ENCODE measurements around the gene CD81. TPM values are rescaled to one million over a fixed set of nuclear protein-coding genes. Genes with fewer than 3 reads are reported as not detected.
A peak's percentile ranks its signal among the peaks of the same experiment; 100 is the strongest.

Gene CD81
- total and polyA plus RNA-seq, 7 donors, result 75.9 to 155 (median 112) TPM

GRCh38 chr11:2342557-2342956, 34.6 kb upstream of the CD81 start:
- intact Hi-C loops (cut with DNase I), result no loop called here
- H3K36me3 ChIP-seq (ENCODE audit: insufficient read depth in 1 of 2, low read depth in 1 of 2), result no peaks in the 10 kb centered on the region
- ATAC-seq (no peak), DNase-seq (no peak)
- H3K4me1 ChIP-seq, result no peaks in the 10 kb centered on the region
- no peaks in the 10 kb centered on the region for H3K27me3 ChIP-seq (ENCODE audit: insufficient read depth in 3 of 3, low read length in 2 of 3)
- WGBS, 3 donors, result 89 to 91% (median 90%) methylated on average over 3 of the region's 3 CpGs
- H3K4me3 ChIP-seq, result no peak overlapping the region
- no peak overlapping the region for H3K27ac ChIP-seq
- no peaks in the 10 kb centered on the region for H3K9me3 ChIP-seq
- TF ChIP-seq, protein P1, sequence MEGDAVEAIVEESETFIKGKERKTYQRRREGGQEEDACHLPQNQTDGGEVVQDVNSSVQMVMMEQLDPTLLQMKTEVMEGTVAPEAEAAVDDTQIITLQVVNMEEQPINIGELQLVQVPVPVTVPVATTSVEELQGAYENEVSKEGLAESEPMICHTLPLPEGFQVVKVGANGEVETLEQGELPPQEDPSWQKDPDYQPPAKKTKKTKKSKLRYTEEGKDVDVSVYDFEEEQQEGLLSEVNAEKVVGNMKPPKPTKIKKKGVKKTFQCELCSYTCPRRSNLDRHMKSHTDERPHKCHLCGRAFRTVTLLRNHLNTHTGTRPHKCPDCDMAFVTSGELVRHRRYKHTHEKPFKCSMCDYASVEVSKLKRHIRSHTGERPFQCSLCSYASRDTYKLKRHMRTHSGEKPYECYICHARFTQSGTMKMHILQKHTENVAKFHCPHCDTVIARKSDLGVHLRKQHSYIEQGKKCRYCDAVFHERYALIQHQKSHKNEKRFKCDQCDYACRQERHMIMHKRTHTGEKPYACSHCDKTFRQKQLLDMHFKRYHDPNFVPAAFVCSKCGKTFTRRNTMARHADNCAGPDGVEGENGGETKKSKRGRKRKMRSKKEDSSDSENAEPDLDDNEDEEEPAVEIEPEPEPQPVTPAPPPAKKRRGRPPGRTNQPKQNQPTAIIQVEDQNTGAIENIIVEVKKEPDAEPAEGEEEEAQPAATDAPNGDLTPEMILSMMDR (IDR thresholded peaks at IDR 0.05), result no peak

GRCh38 chr11:2342981-2343380, 34.1 kb upstream of the CD81 start:
- H3K4me3 ChIP-seq, result no peak overlapping the region

GRCh38 chr11:2343502-2343901, 33.6 kb upstream of the CD81 start:
- ATAC-seq (no peak), DNase-seq (no peak)
- Histone ChIP-seq H3K4me1 (no peaks in the 10 kb centered on the region), H3K36me3 (ENCODE audit: insufficient read depth in 1 of 2, low read depth in 1 of 2) (no peaks in the 10 kb centered on the region), H3K27ac (no peak overlapping the region), H3K4me3 (no peak overlapping the region), H3K27me3 (ENCODE audit: insufficient read depth in 3 of 3, low read length in 2 of 3) (no peaks in the 10 kb centered on the region), H3K9me3 (no peaks in the 10 kb centered on the region)
- TF ChIP-seq, protein P1 (IDR thresholded peaks at IDR 0.05), result no peak
- intact Hi-C loops (cut with DNase I), result no loop called here
- 82 to 93% (median 87%) methylated on average over 4 of the region's 4 CpGs for WGBS, 3 donors

More at GRCh38 chr11:2342981-2343380, 34.1 kb upstream of the CD81 start:
- WGBS, 3 donors, result 52 to 92% (median 78%) methylated on average over 5 of the region's 5 CpGs
- intact Hi-C loops (cut with DNase I), result no loop called here
- no peaks in the 10 kb centered on the region for H3K27me3 ChIP-seq (ENCODE audit: insufficient read depth in 3 of 3, low read length in 2 of 3)
- H3K4me1 ChIP-seq, result no peaks in the 10 kb centered on the region
- DNase-seq, result peak in 1 of 2 donors; percentile 34
- no peak overlapping the region for H3K27ac ChIP-seq
- H3K36me3 ChIP-seq (ENCODE audit: insufficient read depth in 1 of 2, low read depth in 1 of 2), result no peaks in the 10 kb centered on the region
- TF ChIP-seq, protein P1 (IDR thresholded peaks at IDR 0.05), result no peak
- no peaks in the 10 kb centered on the region for H3K9me3 ChIP-seq
- no peak for ATAC-seq

DNA sequence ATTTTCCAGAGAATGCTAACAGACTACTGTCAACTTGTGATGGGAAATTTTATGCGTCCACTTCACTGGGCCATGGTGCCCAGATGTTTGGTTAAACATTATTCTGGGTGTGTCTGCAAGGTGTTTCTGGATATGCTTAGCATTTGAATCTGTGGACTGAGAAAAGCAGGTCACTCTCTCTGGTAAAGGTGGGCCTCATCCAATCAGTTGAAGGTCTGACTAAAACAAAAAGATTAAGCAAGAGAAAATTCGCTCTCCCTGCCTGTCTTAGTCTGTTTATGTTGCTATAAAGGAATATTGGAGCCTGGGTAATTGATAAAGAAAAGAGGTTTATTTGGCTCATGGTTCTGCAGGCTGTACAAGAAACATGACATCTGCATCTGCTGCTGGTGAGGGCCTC, 32.1 kb upstream of the CD81 start:
- H3K27me3 ChIP-seq (ENCODE audit: insufficient read depth in 3 of 3, low read length in 2 of 3), result no peaks in the 10 kb centered on the region
- 87 to 96% (median 90%) methylated on average over 2 of the region's 2 CpGs for WGBS, 3 donors
- intact Hi-C loops (cut with DNase I), result no loop called here
- H3K9me3 ChIP-seq, result no peaks in the 10 kb centered on the region
- no peaks in the 10 kb centered on the region for H3K4me1 ChIP-seq
- ATAC-seq (no peak), DNase-seq (no peak)
- no peaks in the 10 kb centered on the region for H3K36me3 ChIP-seq (ENCODE audit: insufficient read depth in 1 of 2, low read depth in 1 of 2)
- H3K27ac ChIP-seq, result no peak overlapping the region
- no peak overlapping the region for H3K4me3 ChIP-seq
- TF ChIP-seq, protein P1 (IDR thresholded peaks at IDR 0.05), result no peak

- DNase-seq (no peak), ATAC-seq (no peak)
- TF ChIP-seq, protein P1 (IDR thresholded peaks at IDR 0.05), result no peak
- Histone ChIP-seq H3K4me1 (no peaks in the 10 kb centered on the region), H3K9me3 (no peaks in the 10 kb centered on the region), H3K4me3 (no peak overlapping the region), H3K36me3 (ENCODE audit: insufficient read depth in 1 of 2, low read depth in 1 of 2) (no peaks in the 10 kb centered on the region), H3K27me3 (ENCODE audit: insufficient read depth in 3 of 3, low read length in 2 of 3) (no peaks in the 10 kb centered on the region), H3K27ac (no peak overlapping the region)
- intact Hi-C loops (cut with DNase I), result no loop called here
- 87 to 90% (median 89%) methylated on average over 4 of the region's 4 CpGs for WGBS, 3 donors
These were observed 31.1 kb upstream of the CD81 start for GRCh38 chr11:2346014-2346413.
